GM18873 (cell line): ENCODE results near the gene FAM120B.

Experiments
- ATAC-seq: cut with Tn5 transposase; IDR thresholded peaks from one replicate; pipeline ENCODE4 v1.9.1; 2021; ENCODE audit warnings: mild to moderate bottlenecking, moderate library complexity, moderate number of reproducible peaks; ENCODE audit not compliant: unreplicated experiment, low FRiP score

FAM120B gene

GRCh38 chr6:170286246-170286933 lies 20.2 kb upstream of the FAM120B start:
- no peak for ATAC-seq

- no peak for ATAC-seq
These were observed 19.7 kb upstream of the FAM120B start for GRCh38 chr6:170286934-170287265.

GRCh38 chr6:170287371-170287876 lies 19.1 kb upstream of the FAM120B start:
- no peak for ATAC-seq

- no peak for ATAC-seq
These were observed 18.4 kb upstream of the FAM120B start for GRCh38 chr6:170288091-170288631.

- no peak for ATAC-seq
These were observed 17.7 kb upstream of the FAM120B start for GRCh38 chr6:170288852-170289179.

- no peak for ATAC-seq
These were observed 17.2 kb upstream of the FAM120B start for GRCh38 chr6:170289180-170289931.

GRCh38 chr6:170289951-170290295 lies 16.6 kb upstream of the FAM120B start:
- no peak for ATAC-seq

GRCh38 chr6:170290296-170291128 lies 16.0 kb upstream of the FAM120B start, which contains the start of gene DLL1:
TSS of gene DLL1 (minus strand) at chr6:170291078. CDS start at chr6:170290139, 939 bp downstream.
- no peak for ATAC-seq

- peak; percentile 41 for ATAC-seq
These were observed 15.1 kb upstream of the FAM120B start for GRCh38 chr6:170291271-170292110.

GRCh38 chr6:170292111-170292406 lies 14.5 kb upstream of the FAM120B start:
- no peak for ATAC-seq

- no peak for ATAC-seq
These were observed 14.0 kb upstream of the FAM120B start for GRCh38 chr6:170292407-170293158.

GRCh38 chr6:170293341-170294231 lies 13.0 kb upstream of the FAM120B start:
- no peak for ATAC-seq

- ATAC-seq = no peak
These were observed 12.2 kb upstream of the FAM120B start for GRCh38 chr6:170294298-170294730.

- ATAC-seq = no peak
These were observed 11.6 kb upstream of the FAM120B start for GRCh38 chr6:170294813-170295509.

GRCh38 chr6:170295510-170296422 lies 10.8 kb upstream of the FAM120B start:
- no peak for ATAC-seq

- no peak for ATAC-seq
These were observed 10.2 kb upstream of the FAM120B start for GRCh38 chr6:170296423-170296745.
